NCI-H187 treated with DMSO at 0.1 percent for 48 hours (cell line): ENCODE measurements around the gene ZNF547.
"Not testable (repeated sequence)": the region's sequence is repeated elsewhere in the genome, so short reads cannot be mapped to it uniquely, and the experiment has no call there.

ENCODE experiments used
- DNase-seq: peaks from one replicate; lab custom pipeline; 2025; lab: John Stamatoyannopoulos, UW

ZNF547 gene

DNA sequence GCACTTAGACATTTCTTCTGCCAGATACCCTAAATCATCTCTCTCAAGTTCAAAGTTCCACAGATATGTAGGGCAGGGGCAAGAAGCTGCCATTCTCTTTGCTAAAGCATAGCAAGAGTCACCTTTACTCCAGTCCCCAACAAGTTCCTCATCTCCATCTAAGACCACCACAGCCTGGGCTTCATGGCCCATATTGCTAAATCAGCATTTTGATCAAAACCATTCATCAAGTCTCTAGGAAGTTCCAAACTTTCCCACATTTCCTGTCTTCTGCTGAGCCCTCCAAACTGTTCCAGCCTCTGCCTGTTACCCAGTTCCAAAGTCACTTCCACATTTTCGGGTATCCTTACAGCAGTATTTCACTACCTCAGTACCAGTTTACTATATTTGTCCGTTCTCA lies 11.3 kb downstream of the ZNF547 start:
- not testable (repeated sequence) for DNase-seq

DNA sequence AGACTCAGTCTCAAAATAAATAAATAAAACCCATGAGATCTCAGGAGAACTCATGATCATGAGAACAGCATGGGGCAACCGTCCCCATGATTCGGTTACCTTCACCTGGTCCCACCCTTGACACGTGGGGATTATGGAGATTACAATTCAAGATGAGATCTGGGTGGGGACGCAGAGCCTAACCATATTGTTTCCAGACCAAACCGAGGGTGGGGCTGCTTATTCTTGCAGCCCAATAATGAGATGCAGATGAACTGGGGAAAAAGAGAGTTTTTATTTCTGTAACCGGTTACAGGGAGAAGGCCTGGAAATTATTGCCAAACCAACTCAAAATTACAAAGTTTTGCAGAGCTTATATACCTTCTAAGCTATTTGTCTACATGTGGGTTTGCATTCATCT lies 12.8 kb downstream of the ZNF547 start:
- no peak for DNase-seq

DNA sequence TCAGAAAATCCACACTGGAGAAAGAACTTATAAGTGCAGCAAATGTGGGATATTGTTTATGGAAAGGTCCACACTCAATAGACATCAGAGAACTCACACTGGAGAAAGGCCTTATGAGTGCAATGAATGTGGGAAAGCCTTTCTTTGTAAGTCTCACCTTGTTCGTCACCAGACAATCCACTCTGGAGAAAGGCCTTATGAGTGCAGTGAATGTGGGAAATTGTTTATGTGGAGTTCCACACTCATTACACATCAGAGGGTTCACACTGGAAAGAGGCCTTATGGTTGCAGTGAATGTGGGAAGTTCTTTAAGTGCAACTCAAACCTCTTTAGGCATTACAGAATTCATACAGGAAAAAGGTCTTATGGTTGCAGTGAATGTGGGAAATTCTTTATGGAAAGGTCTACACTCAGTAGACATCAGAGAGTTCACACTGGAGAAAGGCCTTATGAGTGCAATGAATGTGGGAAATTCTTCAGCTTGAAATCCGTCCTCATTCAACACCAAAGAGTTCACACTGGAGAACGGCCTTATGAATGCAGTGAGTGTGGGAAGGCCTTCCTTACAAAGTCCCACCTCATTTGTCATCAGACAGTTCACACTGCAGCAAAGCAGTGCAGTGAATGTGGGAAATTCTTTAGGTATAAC lies 14.3 kb downstream of the ZNF547 start:
- DNase-seq = no peak

DNA sequence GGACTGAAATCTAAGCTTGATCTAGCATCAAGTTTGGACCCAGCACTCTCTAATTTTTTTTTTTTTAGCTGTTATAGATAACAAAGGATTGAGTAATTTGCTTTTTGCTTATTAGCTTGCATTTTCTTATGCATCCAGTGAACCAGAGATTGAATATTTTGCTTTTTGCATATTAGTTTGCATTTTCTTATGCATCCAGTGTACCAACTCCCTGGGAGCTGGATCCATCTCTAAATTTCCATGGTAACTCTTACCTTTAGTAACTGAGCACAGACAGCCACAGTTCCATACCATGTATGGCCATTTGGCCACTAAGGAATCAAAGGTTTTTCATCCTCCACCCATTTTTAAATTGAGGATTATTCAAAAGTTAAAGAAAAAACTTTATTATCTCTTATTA lies 17.6 kb downstream of the ZNF547 start:
- no peak for DNase-seq

GRCh38 chr19:57382806-57383488 lies 19.6 kb downstream of the ZNF547 start:
- no peak for DNase-seq

GRCh38 chr19:57389194-57389729 lies 25.9 kb downstream of the ZNF547 start:
- DNase-seq = no peak

DNA sequence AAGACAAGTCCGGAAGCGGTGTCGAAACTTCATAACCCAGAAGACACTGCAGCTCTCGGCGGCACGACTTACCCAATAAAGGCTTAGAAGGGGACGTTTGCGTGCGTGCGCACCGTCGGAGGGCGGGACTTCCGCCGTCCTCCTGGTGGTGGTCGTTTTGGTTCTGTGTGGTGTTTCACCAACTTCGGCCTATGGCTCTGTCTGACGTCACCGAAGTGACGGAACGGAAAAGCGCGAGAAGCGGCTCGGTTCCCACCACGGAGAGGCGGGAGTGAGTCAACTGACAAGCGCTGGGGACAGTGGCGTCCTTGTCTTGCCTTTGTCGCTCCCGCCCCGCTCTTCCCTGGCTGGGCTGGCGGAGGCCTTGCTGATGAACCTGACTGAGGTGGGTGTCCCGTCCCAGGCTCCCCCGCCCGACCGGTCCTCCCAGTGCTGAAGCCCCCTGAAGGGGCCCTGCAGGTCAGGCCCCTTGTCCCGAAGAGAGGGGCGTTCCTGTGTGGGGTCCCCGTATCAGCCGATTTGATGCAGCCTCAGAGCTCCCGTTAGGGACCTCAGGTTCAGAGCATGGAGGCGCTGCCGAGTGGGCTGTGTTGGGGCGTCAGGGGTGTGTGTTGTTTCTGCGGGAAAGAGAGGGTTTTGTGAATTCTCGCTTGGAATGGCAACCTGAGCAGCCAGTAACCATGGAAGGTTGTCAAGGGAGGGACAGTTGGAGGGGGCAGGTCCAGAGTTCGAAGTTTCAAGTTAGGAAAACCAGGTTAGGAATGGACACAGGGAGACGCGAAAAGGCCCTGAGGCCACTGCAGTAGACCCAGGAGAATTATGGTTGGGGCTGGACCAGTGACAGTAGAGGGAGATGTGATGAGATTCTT lies 26.6 kb downstream of the ZNF547 start, which contains the start of gene ZNF548:
Gene ZNF548, plus strand, starts transcription at position 125 of the 869 bp plus-strand sequence. Its CDS starts 246 bp downstream, at position 371.
- DNase-seq = peak; percentile 72

DNA sequence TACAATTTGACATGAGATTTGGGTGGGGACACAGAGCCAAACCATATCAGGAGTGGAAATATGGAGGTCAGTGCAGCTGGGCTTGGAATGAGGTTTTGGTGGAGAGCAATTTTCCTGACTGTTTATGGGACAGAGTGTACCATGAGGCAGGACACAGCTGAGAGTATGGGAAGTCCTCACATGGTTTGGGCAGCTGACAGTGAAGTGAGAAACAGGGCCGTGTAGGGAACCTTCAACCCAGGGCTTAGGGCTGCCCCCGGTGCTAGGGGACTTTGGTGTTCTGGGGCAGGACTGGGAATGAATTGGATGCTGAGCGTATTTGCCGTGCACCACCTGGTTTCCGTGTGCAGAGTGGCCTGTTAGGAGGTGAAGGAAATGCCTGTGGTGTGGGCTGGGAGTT lies 32.4 kb downstream of the ZNF547 start:
- no peak for DNase-seq

- no peak for DNase-seq
Observed at GRCh38 chr19:57398868-57399267, 35.5 kb downstream of the ZNF547 start.

- no peak for DNase-seq
Observed at GRCh38 chr19:57403737-57404563, 40.6 kb downstream of the ZNF547 start.

GRCh38 chr19:57406516-57407123 lies 43.3 kb downstream of the ZNF547 start:
- peak; percentile 40 for DNase-seq

- DNase-seq = peak; percentile 56
Observed at GRCh38 chr19:57410877-57411671, 47.7 kb downstream of the ZNF547 start, which contains the start of gene ZNF17. ZNF17 (plus strand) TSS chr19:57411161; CDS start chr19:57413616, 2,455 bp downstream.

- no peak for DNase-seq
Observed at GRCh38 chr19:57419439-57419838, 56.1 kb downstream of the ZNF547 start.

GRCh38 chr19:57421037-57421436 lies 57.7 kb downstream of the ZNF547 start:
- DNase-seq = no peak
